Activated CD4-positive, CD25-positive, alpha-beta regulatory T cell treated with anti-CD3 and anti-CD28 coated beads, Interleukin-2, amount 50 U/mL, for 24 hours (primary cell): ENCODE results near the gene WDR72.
"Not testable (repeated sequence)": the region's sequence is repeated elsewhere in the genome, so short reads cannot be mapped to it uniquely, and the experiment has no call there.

Experiments
- ATAC-seq, 2 donors: fragments of 150-1000 bp; cut with Tn5 transposase; one replicate each; pipeline ENCODE4 v1.10.0; 2021; ENCODE audit warnings: mild to moderate bottlenecking in 1 of 2, moderate library complexity in 1 of 2

WDR72 gene

GRCh38 chr15:53759411-53759931, at the start of gene WDR72:
Gene WDR72 (minus strand): TSS chr15:53759663. CDS start chr15:53733149, 26,514 bp downstream.
- no peak for ATAC-seq

GRCh38 chr15:53808058-53808706, 48.7 kb upstream of the WDR72 start:
- no peak for ATAC-seq

GRCh38 chr15:53807501-53807900, 48.0 kb upstream of the WDR72 start:
- ATAC-seq = no peak

GRCh38 chr15:53802672-53803071, 43.2 kb upstream of the WDR72 start:
- ATAC-seq = no peak

GRCh38 chr15:53791581-53791980, 32.1 kb upstream of the WDR72 start:
- ATAC-seq = no peak

GRCh38 chr15:53789654-53790375, 30.4 kb upstream of the WDR72 start:
- ATAC-seq = no peak

GRCh38 chr15:53786401-53786800, 26.9 kb upstream of the WDR72 start:
- no peak for ATAC-seq

GRCh38 chr15:53785241-53785640, 25.8 kb upstream of the WDR72 start:
- ATAC-seq = not testable (repeated sequence)

- ATAC-seq = no peak
Measured at GRCh38 chr15:53762916-53763315, 3.5 kb upstream of the WDR72 start.

- no peak for ATAC-seq
Measured at GRCh38 chr15:53758412-53758811, 1.1 kb downstream of the WDR72 start.

- ATAC-seq = no peak
Measured at GRCh38 chr15:53757906-53758305, 1.6 kb downstream of the WDR72 start.

- ATAC-seq = no peak
Measured at GRCh38 chr15:53753813-53754212, 5.7 kb downstream of the WDR72 start.

- ATAC-seq = no peak
Measured at GRCh38 chr15:53752406-53752805, 7.1 kb downstream of the WDR72 start.

GRCh38 chr15:53747501-53748068, 11.9 kb downstream of the WDR72 start:
- no peak for ATAC-seq

GRCh38 chr15:53746101-53746500, 13.4 kb downstream of the WDR72 start:
- ATAC-seq = no peak

- ATAC-seq = no peak
Measured at GRCh38 chr15:53739651-53740050, 19.8 kb downstream of the WDR72 start.

- ATAC-seq = no peak
Measured at GRCh38 chr15:53739187-53739586, 20.3 kb downstream of the WDR72 start.

GRCh38 chr15:53721334-53722087, 38.0 kb downstream of the WDR72 start:
- no peak for ATAC-seq

GRCh38 chr15:53716909-53717876, 42.3 kb downstream of the WDR72 start:
- no peak for ATAC-seq

GRCh38 chr15:53713218-53713617, 46.2 kb downstream of the WDR72 start:
- ATAC-seq = no peak

GRCh38 chr15:53710906-53711305, 48.6 kb downstream of the WDR72 start:
- ATAC-seq = no peak

- ATAC-seq = no peak
Measured at GRCh38 chr15:53709821-53710220, 49.6 kb downstream of the WDR72 start.
